ENCODE measurements around the gene SNX8.

- no peak for TF ChIP-seq CTCF (IDR thresholded peaks at IDR 0.05 in 4 of 5, conservative IDR thresholded peaks at IDR 0.05 in 1 of 5)
- no peak for TF ChIP-seq POLR2A (IDR thresholded peaks at IDR 0.05)
Observed at GRCh38 chr7:2289621-2290020, 24.6 kb downstream of the SNX8 start.
